WI38 (cell line): ENCODE measurements around the gene NDUFA12.

Experiments used
- H3K4me3 ChIP-seq: 2 replicates; pipeline ENCODE4 v1.5.1; 2011; ENCODE audit warnings: low read depth, mild to moderate bottlenecking, control low read depth, low read length
- CTCF ChIP-seq: IDR thresholded peaks from 2 replicates; pipeline ENCODE4 v1.5.1; 2012; ENCODE audit warnings: low read depth, mild to moderate bottlenecking, control low read depth, low read length

NDUFA12 gene

DNA sequence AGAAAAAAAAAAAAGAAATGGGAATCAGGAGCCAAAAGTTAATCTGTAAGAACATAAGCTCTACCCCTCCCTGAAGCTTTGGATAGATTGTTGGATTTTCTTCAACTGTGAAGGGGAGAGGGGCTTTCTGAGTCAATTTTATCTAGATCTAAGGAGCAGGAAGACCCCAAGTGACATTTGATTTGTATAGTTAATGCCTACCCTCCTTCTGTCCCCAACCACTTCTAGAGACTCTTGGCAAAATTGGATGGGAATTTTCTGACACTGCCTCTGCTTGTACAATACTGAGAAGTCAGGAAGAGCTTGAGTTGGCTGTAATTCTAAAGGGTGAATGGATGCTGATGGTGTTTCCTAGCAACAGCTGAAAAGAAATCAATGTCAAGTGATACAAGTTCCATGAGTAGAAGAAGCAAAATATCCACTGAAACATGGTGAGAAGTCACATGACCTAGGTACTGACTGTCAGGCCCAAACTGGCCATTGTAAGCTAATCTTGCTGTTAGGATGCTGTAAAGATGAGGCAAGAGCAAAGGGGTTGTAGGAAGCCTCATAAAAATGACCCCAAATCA, 42.2 kb downstream of the NDUFA12 start:
- no peak for TF ChIP-seq CTCF
- no peak overlapping the region for H3K4me3 ChIP-seq

GRCh38 chr12:94957006-94957405, 46.5 kb downstream of the NDUFA12 start:
- TF ChIP-seq CTCF: no peak
- H3K4me3 ChIP-seq: no peak overlapping the region

GRCh38 chr12:94954948-94955592, 48.4 kb downstream of the NDUFA12 start:
- H3K4me3 ChIP-seq: no peak overlapping the region
- TF ChIP-seq CTCF: no peak

- no peak for TF ChIP-seq CTCF
Measured at GRCh38 chr12:94954029-94954685, 49.3 kb downstream of the NDUFA12 start.

GRCh38 chr12:94952325-94952724, 51.2 kb downstream of the NDUFA12 start:
- H3K4me3 ChIP-seq: no peak overlapping the region
- TF ChIP-seq CTCF: no peak

More at GRCh38 chr12:94954029-94954685, 49.3 kb downstream of the NDUFA12 start:
- H3K4me3 ChIP-seq: no peak overlapping the region

DNA sequence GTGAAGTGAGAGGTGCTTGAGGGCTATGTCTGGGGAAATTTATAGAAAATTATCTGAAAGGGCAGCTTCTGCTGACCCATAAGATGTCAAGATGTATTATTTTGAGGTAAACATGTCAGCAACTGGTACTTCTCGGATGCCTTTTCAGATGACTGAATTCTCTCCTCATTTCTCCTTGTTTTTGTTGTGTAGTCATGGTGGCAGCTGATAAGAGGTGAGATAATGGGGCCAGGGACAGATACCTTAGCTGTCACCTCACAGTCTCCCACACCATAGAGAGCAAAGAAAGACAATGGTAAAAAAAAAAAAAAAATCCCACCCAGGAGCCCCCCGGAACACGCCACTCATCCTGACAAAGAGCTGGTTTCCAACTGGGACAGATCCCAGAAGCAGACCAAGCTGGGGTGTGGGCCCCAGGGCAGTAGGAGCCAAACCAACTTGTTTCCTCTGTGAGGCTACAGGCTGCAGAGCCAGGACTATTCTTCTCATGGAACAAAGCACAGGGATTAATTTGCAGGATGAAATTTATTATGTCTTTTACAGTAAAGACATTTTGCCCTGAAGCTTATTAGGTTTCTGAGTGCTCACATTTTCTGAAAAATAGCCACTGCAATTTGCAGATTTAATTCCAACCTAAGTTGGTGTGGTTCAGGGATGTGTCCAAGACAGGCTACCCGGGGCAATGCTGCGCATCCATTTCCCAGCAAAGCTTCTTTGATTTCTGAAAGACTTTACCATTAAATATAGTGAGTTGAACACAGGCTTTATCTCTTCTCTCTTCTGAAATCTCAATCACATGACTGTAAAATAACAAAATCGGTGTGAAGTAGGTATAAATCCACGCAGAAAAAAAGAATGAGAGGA, 52.2 kb downstream of the NDUFA12 start:
- no peak overlapping the region for H3K4me3 ChIP-seq
- TF ChIP-seq CTCF: no peak
